Measurements from ENCODE around the gene CDPF1.

DNA sequence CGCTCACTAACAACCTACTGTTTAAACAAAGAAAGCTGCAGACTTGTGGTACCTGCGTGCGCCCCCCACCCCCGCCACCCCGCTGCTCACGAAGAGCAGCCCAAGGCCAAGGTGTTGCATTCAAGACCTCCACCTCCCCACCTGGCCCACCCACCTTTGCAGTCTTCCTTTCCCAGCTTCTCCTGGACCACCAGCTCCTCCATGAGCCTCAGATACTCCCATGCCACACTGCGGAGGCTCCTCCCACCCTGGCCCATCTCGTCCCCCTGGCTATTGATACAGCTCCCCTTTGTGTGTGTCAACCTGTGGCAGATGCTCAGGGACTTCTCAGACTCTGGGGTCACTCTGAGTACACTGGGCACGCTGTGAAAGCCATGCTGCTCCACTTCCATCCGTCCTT, 3.9 kb downstream of the CDPF1 start:
- TF ChIP-seq, protein P1, sequence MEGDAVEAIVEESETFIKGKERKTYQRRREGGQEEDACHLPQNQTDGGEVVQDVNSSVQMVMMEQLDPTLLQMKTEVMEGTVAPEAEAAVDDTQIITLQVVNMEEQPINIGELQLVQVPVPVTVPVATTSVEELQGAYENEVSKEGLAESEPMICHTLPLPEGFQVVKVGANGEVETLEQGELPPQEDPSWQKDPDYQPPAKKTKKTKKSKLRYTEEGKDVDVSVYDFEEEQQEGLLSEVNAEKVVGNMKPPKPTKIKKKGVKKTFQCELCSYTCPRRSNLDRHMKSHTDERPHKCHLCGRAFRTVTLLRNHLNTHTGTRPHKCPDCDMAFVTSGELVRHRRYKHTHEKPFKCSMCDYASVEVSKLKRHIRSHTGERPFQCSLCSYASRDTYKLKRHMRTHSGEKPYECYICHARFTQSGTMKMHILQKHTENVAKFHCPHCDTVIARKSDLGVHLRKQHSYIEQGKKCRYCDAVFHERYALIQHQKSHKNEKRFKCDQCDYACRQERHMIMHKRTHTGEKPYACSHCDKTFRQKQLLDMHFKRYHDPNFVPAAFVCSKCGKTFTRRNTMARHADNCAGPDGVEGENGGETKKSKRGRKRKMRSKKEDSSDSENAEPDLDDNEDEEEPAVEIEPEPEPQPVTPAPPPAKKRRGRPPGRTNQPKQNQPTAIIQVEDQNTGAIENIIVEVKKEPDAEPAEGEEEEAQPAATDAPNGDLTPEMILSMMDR (IDR thresholded peaks at IDR 0.05): no peak
- TF ChIP-seq POLR2A (IDR thresholded peaks at IDR 0.05): no peak
